GM18507 (cell line): Measurements from ENCODE around the gene KCNJ12.
"Not testable (repeated sequence)": the region's sequence is repeated elsewhere in the genome, so short reads cannot be mapped to it uniquely, and the experiment has no call there.

Experiments used
- DNase-seq: peaks from one replicate; pipeline ENCODE4 v3.0.0; 2011; ENCODE audit warnings: low read depth; ENCODE audit not compliant: insufficient read length; ENCODE audit errors: extremely low spot score
- FAIRE-seq: peaks from 2 replicates; lab custom pipeline; 2011; peaks lifted over from hg19 to GRCh38; lab: Jason Lieb, UNC

The KCNJ12 gene

DNA sequence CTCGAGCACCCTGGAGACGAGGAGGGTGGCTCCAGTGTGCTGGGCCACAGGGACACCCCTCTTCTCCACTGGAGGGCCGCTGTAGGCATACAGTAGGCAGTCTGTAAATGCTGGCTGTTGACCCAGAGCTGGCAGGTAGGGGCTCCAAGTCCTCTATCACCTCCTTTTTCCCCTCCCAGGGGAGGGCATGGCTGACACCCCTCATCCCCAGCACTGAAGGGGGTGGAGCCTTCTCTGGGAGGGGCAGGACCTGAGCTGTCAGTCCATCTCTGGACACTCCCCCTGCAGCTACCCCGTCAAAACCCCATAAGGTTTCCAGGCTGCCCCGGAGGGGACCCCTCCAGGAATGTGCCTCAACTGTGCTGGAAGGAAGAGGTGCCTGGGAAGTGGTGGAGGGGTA lies 2.4 kb downstream of the KCNJ12 start:
- FAIRE-seq (no peak), DNase-seq (no peak)

DNA sequence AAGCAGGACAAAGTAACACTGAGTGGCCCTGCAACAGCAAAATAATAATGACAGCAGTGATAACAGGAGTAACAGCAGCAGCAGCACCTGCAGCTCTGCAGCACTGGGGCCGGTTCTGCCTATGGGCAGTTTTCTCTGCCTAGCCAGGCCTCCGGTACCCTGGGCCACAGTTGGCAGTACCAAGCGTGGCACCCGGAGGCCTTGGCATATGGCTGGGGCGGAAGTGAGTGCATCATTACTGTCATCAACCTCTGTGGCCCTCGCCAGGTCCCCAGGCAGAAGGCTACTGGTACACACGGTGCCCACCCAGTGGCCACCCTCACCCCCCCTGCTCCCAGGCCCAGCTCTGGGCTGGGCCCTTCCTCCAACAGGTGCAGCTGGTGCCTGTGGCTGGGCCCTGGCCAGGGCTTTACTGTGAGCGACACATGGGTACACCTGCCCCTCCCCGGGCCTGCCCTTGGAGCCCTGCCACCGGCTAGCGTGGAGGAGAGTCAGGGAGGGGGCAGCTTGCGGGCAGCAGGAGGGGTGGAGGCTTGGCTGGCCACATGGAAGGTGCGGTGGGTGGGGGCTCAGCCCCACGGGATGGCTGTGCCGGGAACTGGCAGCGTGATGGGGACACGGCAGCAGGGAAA lies 3.0 kb downstream of the KCNJ12 start:
- FAIRE-seq (no peak), DNase-seq (no peak)

DNA sequence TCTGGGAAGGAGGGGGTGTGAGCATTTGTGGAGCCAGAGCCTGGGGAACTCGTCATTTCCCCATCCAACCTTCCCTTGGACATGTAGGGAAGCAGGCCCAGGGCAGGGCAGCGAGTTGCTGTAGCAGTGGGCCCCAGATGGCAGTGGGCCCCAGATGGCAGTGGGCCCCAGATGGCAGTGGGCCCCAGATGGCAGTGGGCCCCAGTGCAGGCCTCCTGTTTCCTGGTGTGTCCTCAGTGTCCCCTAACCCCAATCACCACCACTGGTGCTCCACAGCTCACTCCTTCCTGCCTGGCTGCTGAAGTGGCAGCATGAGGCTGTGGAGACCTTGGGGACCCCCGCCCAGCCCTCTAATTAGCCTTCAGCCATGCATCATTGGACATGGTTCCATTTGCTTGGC lies 4.5 kb downstream of the KCNJ12 start:
- DNase-seq (no peak), FAIRE-seq (no peak)

- DNase-seq = no peak
- no peak for FAIRE-seq
These were observed 5.0 kb downstream of the KCNJ12 start for GRCh38 chr17:21381076-21381706.

GRCh38 chr17:21382560-21383495 lies 6.7 kb downstream of the KCNJ12 start:
- DNase-seq (no peak), FAIRE-seq (no peak)

GRCh38 chr17:21385281-21385845 lies 9.2 kb downstream of the KCNJ12 start:
- FAIRE-seq (no peak), DNase-seq (no peak)

- FAIRE-seq = no peak
- DNase-seq = no peak
These were observed 11.5 kb downstream of the KCNJ12 start for GRCh38 chr17:21387616-21388015.

- no peak for FAIRE-seq
- no peak for DNase-seq
These were observed 11.9 kb downstream of the KCNJ12 start for GRCh38 chr17:21388066-21388465.

DNA sequence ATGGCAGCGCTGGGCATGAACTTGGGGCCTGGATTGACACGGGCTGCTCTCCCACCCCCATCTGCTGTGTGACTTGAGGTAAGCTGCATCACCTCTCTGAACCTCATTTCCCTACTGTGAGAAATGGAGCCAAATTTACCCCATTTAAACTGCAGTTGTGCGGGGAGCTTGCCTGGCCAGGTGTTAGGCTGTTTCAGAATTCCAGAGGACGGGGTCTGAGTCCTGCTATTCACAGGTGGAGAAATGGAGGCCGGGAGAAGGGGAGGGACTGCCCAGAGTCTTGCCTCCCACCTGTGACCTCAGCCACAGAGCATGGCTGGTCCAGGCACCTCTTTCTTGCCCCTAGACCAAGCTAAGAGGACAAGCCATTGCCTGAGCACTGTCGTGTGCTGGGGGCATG lies 12.8 kb downstream of the KCNJ12 start:
- FAIRE-seq = no peak
- DNase-seq = no peak

GRCh38 chr17:21389394-21389793 lies 13.2 kb downstream of the KCNJ12 start:
- FAIRE-seq (no peak), DNase-seq (no peak)

GRCh38 chr17:21390294-21390693 lies 14.1 kb downstream of the KCNJ12 start:
- FAIRE-seq = no peak

GRCh38 chr17:21392266-21392665 lies 16.1 kb downstream of the KCNJ12 start:
- no peak for FAIRE-seq
- no peak for DNase-seq

More at GRCh38 chr17:21390294-21390693, 14.1 kb downstream of the KCNJ12 start:
- DNase-seq = no peak

- DNase-seq (no peak), FAIRE-seq (no peak)
These were observed 18.1 kb downstream of the KCNJ12 start for GRCh38 chr17:21394265-21394664.

- FAIRE-seq = no peak
- no peak for DNase-seq
These were observed 19.6 kb downstream of the KCNJ12 start for GRCh38 chr17:21395764-21396163.

GRCh38 chr17:21396237-21396636 lies 20.1 kb downstream of the KCNJ12 start:
- DNase-seq (no peak), FAIRE-seq (no peak)

- no peak for DNase-seq
- no peak for FAIRE-seq
These were observed 21.4 kb downstream of the KCNJ12 start for GRCh38 chr17:21397341-21398190.

GRCh38 chr17:21399474-21400186 lies 23.5 kb downstream of the KCNJ12 start:
- no peak for FAIRE-seq

DNA sequence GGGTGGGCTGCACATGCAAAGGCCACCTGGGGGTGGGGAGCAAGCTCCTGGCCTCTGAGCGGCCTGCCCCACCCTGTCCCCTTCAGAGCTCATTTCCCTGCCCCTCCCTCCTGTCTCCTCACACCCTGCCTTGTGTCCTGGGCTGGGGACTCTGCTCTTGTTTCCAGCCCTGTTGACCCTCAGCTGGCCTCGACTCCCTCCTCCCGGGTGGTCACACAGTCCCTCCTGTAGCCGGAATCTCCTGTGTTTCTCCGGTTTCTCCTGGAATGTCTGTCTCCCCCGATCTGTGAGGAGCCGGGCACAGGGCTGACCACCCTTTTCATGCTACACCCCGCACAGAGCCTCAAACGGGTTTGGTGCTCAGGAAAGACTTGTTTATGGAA lies 24.0 kb downstream of the KCNJ12 start:
- not testable (repeated sequence) for FAIRE-seq, DNase-seq

More at GRCh38 chr17:21399474-21400186, 23.5 kb downstream of the KCNJ12 start:
- no peak for DNase-seq
